HepG2 (cell line): ENCODE measurements around the gene ANKZF1. TPM values are rescaled to one million over a fixed set of nuclear protein-coding genes. Genes with fewer than 3 reads are reported as not detected.
A peak's percentile ranks its signal among the peaks of the same experiment; 100 is the strongest.

Experiments used
- CC2D1A ChIP-seq: sonication (generic); formaldehyde crosslinking; IDR thresholded peaks from 2 replicates; pipeline ENCODE4 v1.8.1; 2023; ENCODE audit warnings: mild to moderate bottlenecking, missing genetic modification reagents
- E2F2 ChIP-seq: sonication (generic); formaldehyde crosslinking; IDR thresholded peaks from 2 replicates; pipeline ENCODE4 v1.4.0; 2020; ENCODE audit warnings: missing genetic modification reagents, borderline replicate concordance
- EHMT2 ChIP-seq: fragments of 200-600 bp; sonication (generic); IDR thresholded peaks from 2 replicates; pipeline ENCODE4 v1.7.0; 2017; ENCODE audit warnings: antibody characterized with exemption, low read depth, low read length, borderline replicate concordance
- FLYWCH1 ChIP-seq: sonication (generic); formaldehyde crosslinking; IDR thresholded peaks from 2 replicates; pipeline ENCODE4 v1.8.1; 2023; ENCODE audit warnings: mild to moderate bottlenecking, missing genetic modification reagents
- GLMP ChIP-seq: sonication (generic); formaldehyde crosslinking; IDR thresholded peaks from 2 replicates; pipeline ENCODE4 v1.9.0; 2021; ENCODE audit warnings: missing genetic modification reagents, mild to moderate bottlenecking, borderline replicate concordance
- HNF1B ChIP-seq: sonication (generic); formaldehyde crosslinking; IDR thresholded peaks from 2 replicates; pipeline ENCODE4 v1.5.1; 2020; ENCODE audit warnings: mild to moderate bottlenecking, moderate library complexity, missing genetic modification reagents
- KAT7 ChIP-seq: IDR thresholded peaks from 2 replicates; pipeline ENCODE4 v1.6.1; 2018; ENCODE audit warnings: borderline replicate concordance, missing compliant biosample characterization
- ZNF230 ChIP-seq: sonication (generic); formaldehyde crosslinking; IDR thresholded peaks from 2 replicates; pipeline ENCODE4 v1.4.0; 2020; ENCODE audit warnings: mild to moderate bottlenecking, missing genetic modification reagents
- ZNF619 ChIP-seq: sonication (generic); formaldehyde crosslinking; IDR thresholded peaks from 2 replicates; pipeline ENCODE4 v1.4.0; 2020; ENCODE audit warnings: mild to moderate bottlenecking, missing genetic modification reagents
- ZNF749 ChIP-seq: sonication (generic); formaldehyde crosslinking; IDR thresholded peaks from 2 replicates; pipeline ENCODE4 v1.8.0; 2022; ENCODE audit warnings: mild to moderate bottlenecking, missing genetic modification reagents, moderate library complexity, borderline replicate concordance
- polyA plus RNA-seq, 8 experiments: library from polyadenylated mRNA; depleted of rRNA in 3 of 8; stranded (reverse) in 7 of 8; unstranded in 1 of 8; fragments of >200 nt; fragmentation: Illumina TruSeq in 4 of 8; extraction: Trizol in 4 of 8; gene quantifications; 2 replicates each; pipeline versions ENCODE4 v1.2.1 to v1.2.3, GENCODE V29; 2011 to 2016; ENCODE audit warnings: low read depth in 4 of 8, missing spikeins in 1 of 8, mixed read lengths in 1 of 8; ENCODE audit not compliant: insufficient read depth in 1 of 8
- total RNA-seq, 5 experiments: library from RNA; depleted of rRNA; stranded (reverse); fragments of >200 nt; fragmentation: Illumina TruSeq; extraction: Trizol; gene quantifications; 2 replicates each; pipeline ENCODE4 v1.2.3, GENCODE V29; 2016; ENCODE audit warnings: low read depth in 1 of 5
- TF ChIP-seq, protein P1 (sequence below): sonication (generic); formaldehyde crosslinking; IDR thresholded peaks from 2 replicates; pipeline ENCODE4 v1.4.0; 2020; ENCODE audit warnings: mild to moderate bottlenecking, missing genetic modification reagents
- TF ChIP-seq, protein P2 (sequence below): sonication (generic); formaldehyde crosslinking; IDR thresholded peaks from 2 replicates; pipeline ENCODE4 v1.4.0; 2020; ENCODE audit warnings: missing genetic modification reagents, borderline replicate concordance

Gene ANKZF1
- total and polyA plus RNA-seq, 2 of the 13 experiments (the other 11 are each of a cell fraction or from before 2014, with no cell fraction given) = 25.3 to 128 TPM

- TF ChIP-seq, protein P1, sequence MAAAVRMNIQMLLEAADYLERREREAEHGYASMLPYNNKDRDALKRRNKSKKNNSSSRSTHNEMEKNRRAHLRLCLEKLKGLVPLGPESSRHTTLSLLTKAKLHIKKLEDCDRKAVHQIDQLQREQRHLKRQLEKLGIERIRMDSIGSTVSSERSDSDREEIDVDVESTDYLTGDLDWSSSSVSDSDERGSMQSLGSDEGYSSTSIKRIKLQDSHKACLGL (CRISPR knock-in tag) = peak; percentile 74
- TF ChIP-seq HNF1B (CRISPR knock-in tag) = peak; percentile 86
- TF ChIP-seq FLYWCH1 (CRISPR knock-in tag) = no peak
- 0 out of 2 replicates have a peak, but pooled peaks have one; percentile 70 for TF ChIP-seq E2F2 (CRISPR knock-in tag)
- TF ChIP-seq, protein P2, sequence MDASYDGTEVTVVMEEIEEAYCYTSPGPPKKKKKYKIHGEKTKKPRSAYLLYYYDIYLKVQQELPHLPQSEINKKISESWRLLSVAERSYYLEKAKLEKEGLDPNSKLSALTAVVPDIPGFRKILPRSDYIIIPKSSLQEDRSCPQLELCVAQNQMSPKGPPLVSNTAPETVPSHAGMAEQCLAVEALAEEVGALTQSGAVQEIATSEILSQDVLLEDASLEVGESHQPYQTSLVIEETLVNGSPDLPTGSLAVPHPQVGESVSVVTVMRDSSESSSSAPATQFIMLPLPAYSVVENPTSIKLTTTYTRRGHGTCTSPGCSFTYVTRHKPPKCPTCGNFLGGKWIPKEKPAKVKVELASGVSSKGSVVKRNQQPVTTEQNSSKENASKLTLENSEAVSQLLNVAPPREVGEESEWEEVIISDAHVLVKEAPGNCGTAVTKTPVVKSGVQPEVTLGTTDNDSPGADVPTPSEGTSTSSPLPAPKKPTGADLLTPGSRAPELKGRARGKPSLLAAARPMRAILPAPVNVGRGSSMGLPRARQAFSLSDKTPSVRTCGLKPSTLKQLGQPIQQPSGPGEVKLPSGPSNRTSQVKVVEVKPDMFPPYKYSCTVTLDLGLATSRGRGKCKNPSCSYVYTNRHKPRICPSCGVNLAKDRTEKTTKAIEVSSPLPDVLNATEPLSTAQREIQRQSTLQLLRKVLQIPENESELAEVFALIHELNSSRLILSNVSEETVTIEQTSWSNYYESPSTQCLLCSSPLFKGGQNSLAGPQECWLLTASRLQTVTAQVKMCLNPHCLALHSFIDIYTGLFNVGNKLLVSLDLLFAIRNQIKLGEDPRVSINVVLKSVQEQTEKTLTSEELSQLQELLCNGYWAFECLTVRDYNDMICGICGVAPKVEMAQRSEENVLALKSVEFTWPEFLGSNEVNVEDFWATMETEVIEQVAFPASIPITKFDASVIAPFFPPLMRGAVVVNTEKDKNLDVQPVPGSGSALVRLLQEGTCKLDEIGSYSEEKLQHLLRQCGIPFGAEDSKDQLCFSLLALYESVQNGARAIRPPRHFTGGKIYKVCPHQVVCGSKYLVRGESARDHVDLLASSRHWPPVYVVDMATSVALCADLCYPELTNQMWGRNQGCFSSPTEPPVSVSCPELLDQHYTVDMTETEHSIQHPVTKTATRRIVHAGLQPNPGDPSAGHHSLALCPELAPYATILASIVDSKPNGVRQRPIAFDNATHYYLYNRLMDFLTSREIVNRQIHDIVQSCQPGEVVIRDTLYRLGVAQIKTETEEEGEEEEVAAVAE (CRISPR knock-in tag) = peak; percentile 50; the same call in 1 of the 2 replicates
- TF ChIP-seq KAT7 (CRISPR knock-in tag) = no peak; the same call in 1 of the 2 replicates
- TF ChIP-seq GLMP (CRISPR knock-in tag) = no peak
- peak; percentile 94 for TF ChIP-seq ZNF230
- no peak; the same call in 1 of the 2 replicates for TF ChIP-seq ZNF619 (CRISPR knock-in tag)
- TF ChIP-seq CC2D1A (CRISPR knock-in tag) = no peak
- no peak for TF ChIP-seq ZNF749 (CRISPR knock-in tag)
- TF ChIP-seq EHMT2 = no peak
Observed at GRCh38 chr2:219206328-219207133, 23.1 kb upstream of the ANKZF1 start, which contains the start of gene ZFAND2B (continued).
